Ectodermal cell (in vitro differentiated cells): Measurements from ENCODE around the gene CROCC2.

Experiments
- H3K27ac ChIP-seq: 2 replicates; pipeline ENCODE4 v1.7.0; 2013; ENCODE audit warnings: mild to moderate bottlenecking, low read depth, low read length; ENCODE audit not compliant: insufficient read depth, poor library complexity, severe bottlenecking
- H3K27me3 ChIP-seq: 2 replicates; pipeline ENCODE4 v1.7.0; 2013; ENCODE audit warnings: mild to moderate bottlenecking, low read length; ENCODE audit not compliant: insufficient read depth, control insufficient read depth, poor library complexity, severe bottlenecking
- H3K36me3 ChIP-seq: one replicate; pipeline ENCODE4 v1.7.0; 2013; ENCODE audit warnings: low read length; ENCODE audit not compliant: control insufficient read depth, insufficient read depth
- H3K4me1 ChIP-seq: one replicate; pipeline ENCODE4 v1.7.0; 2013; ENCODE audit warnings: low read length; ENCODE audit not compliant: control insufficient read depth, insufficient read depth
- H3K4me3 ChIP-seq: 2 replicates; pipeline ENCODE4 v1.7.0; 2013; ENCODE audit warnings: low read depth, low read length, control low read depth; ENCODE audit not compliant: insufficient read depth
- H3K9me3 ChIP-seq: 2 replicates; pipeline ENCODE4 v1.7.0; 2013; ENCODE audit warnings: mild to moderate bottlenecking, low read length, moderate library complexity; ENCODE audit not compliant: control insufficient read depth
- WGBS, 2 experiments: methylation state at CpG; one replicate each; pipeline ENCODE4 v1.1.7; 2013; ENCODE audit warnings: missing lambda C conversion rate in 2 of 2; 5-methylcytosine and 5-hydroxymethylcytosine counted together

The CROCC2 gene

DNA sequence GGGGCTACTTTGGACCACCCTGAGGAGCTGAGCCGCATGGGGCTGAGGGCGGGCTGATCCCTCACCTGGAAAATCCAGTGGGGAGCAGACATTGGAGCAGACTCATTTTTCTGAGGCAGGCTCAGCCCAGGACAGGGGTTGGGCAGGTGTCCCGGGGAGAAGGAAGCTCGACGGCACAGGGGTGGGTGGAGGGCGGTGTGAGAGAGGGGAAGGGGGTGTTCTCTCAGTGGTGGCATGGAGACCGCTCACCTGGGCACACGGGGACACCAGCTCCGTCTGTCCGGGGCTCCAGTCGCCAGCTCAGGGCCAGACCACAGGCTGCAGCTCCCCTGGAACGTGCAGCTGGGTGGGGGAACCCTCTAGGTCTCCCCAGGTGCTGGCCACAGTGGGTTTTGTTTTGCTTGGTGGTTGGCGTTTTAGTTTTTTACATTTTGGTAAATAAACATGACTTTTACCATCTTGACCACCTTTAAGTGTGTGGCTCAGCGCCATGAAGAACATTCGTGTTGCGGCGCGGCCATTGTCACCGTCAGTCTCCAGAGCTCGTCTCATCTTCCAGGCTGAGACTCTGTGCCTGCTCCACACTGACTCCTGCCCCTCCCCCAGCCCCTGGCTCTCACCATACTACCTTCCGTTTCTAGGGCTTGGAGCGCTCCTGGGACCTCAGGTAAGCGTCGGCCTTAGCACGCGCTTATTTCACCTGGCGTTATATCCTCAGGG lies 5.8 kb upstream of the CROCC2 start:
- WGBS, 2 experiments, result 92% methylated on average over 26 to 27 of the region's 27 CpGs
- Histone ChIP-seq H3K4me3 (no peak overlapping the region), H3K36me3 (no peaks in the 10 kb centered on the region), H3K27me3 (no peaks in the 10 kb centered on the region), H3K9me3 (no peaks in the 10 kb centered on the region), H3K27ac (no peak overlapping the region), H3K4me1 (no peaks in the 10 kb centered on the region)

DNA sequence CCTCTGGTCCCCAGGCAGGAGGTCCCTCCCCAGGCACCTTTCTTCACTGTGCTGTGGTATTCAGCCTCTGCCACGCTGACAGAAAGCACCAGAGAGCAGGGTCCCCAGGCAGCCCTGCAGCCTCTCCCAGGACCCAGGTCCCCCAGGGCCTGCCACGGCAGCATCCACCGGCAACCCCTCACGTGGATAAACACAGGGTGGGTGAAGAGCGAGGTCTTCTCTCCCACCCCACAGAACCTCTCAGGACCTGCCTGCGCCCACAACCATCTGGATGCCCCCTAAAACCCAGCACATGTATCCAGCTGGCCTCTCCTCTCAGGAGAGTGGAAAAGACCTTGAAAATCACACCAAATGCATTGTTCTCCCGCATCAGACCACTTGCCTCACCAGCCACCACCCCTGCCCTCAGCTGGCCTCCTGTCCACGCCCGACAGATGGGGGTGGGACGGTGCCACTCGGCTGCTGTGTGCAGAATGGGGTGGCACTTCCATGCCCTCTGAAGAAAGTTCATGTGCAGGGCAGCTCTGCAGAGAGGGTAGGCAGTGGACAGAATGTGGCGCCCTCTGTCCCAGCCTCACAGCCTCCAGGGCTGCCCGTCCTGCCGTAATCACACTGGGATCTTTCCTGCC lies 4.0 kb upstream of the CROCC2 start:
- H3K27ac ChIP-seq, result no peak overlapping the region
- H3K4me3 ChIP-seq, result no peak overlapping the region
- H3K36me3 ChIP-seq, result no peaks in the 10 kb centered on the region
- H3K9me3 ChIP-seq, result no peaks in the 10 kb centered on the region
- H3K4me1 ChIP-seq, result no peaks in the 10 kb centered on the region
- H3K27me3 ChIP-seq, result no peaks in the 10 kb centered on the region
- WGBS, 2 experiments, result 91 to 93% methylated on average over 14 of the region's 14 CpGs

DNA sequence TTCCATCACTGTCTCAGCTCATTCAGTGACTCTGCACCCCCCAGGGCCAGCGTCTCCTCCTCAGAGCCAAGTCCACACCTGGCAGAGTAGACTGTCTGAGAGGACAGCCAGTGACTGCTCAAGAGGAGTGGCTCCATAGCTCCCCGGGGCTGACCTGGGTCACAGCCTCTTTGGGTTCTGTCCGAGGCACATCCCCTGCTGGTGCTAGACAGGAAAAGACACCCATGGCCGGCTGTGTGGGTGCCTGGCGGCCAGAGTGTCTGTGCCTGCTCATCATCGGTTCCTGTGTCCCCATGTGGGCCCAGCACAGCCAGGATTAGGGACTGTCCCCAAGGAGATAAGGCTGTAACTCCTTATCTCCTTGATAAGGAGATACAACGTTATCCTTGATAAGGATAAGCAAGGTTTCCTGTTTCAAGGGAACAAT lies 3.5 kb upstream of the CROCC2 start:
- Histone ChIP-seq H3K4me1 (no peaks in the 10 kb centered on the region), H3K9me3 (no peaks in the 10 kb centered on the region), H3K27ac (no peak overlapping the region), H3K4me3 (no peak overlapping the region), H3K27me3 (no peaks in the 10 kb centered on the region), H3K36me3 (no peaks in the 10 kb centered on the region)
- 87 to 94% methylated on average over 7 of the region's 7 CpGs for WGBS, 2 experiments

DNA sequence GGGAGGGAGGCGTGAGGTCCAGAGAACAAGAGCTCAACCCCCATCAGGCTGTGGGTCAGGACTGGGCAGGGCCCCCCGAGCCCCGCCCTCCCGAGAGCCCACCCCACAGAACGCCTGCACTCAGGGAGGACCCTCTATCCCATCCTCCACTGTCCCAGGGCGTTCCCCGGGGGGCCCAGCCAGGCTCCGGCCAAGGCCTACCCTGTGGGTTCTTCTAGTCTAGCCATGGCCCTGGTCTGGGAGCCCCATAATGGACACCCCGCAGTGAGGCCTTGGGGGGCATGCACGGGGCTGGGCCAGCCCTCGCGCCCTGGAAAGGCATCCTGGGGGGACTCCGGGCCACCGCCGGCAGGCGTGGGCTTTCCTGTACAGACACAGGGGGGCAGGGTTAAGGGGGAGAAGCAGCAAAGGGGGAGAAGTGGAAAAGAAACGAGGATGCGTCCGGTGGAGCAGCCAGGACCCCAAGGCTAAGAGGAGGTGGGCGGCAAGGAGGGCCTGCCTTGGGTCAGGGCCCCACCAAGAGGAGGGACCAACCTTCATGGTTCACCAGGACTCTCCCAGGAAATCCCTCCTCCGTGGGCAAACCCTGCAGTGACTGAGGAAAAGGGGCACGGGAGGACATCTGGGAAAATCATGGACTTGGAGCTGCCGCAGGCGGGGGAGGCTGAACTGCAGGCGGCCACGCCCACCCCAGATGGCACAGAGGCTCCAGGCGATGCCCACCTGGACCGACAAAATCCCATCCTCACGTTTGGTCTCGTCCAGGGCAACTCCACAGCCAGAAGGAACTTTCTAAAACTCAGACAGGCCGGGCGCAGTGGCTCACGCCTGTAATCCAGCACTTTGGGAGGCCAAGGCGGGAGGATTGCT lies 2.7 kb upstream of the CROCC2 start:
- WGBS, 2 experiments, result 91 to 92% methylated on average over 34 of the region's 34 CpGs
- Histone ChIP-seq H3K4me3 (no peak overlapping the region), H3K36me3 (no peaks in the 10 kb centered on the region), H3K9me3 (no peaks in the 10 kb centered on the region), H3K27me3 (no peaks in the 10 kb centered on the region), H3K27ac (no peak overlapping the region), H3K4me1 (no peaks in the 10 kb centered on the region)

DNA sequence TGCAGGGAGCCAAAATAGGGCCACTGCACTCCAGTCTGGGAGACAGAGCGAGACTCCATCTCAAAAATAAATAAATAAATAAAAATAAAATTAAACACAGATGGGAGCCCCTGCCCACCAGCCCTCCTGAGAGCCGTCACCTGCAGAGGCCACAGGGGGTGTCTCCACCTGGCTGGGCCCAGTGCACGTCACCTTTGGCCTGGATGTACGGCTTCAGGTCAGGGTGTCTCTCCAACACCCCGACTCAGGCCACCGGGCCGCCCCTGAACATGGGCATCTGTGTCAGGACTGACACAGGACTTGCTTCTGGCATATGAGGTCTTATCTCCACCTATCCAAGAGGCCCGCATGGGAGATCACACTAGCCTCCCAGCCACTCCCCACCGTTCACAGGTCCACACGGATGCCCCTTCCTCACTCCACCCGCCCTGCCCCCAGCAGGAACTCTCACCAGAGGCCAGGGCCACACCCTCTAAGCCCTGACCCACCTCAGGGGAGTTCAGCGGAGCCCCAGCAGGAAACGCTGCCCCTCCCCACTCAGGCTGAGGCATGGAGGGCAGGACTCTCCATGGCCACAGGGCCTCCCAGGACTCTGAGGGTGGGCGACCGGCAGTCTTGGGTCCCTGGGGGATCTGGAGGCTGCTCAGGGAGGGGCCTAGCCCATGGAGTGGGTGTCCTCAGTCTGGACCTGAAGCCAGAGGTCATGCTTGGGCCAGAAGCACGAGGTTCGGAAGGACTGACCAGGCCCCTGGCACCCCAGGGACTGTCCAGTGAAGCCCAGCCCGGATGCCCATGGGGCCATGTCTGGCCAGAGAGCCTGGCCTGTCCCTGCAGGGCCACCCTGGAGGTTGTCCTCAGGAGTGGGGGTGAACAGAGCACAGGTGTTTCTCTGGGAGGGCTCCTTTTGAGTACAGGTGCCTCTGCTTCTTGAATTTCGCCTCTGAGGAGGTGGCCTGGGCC lies 1.6 kb upstream of the CROCC2 start:
- H3K4me3 ChIP-seq, result no peak overlapping the region
- H3K9me3 ChIP-seq, result no peaks in the 10 kb centered on the region
- WGBS, 2 experiments, result 90 to 91% methylated on average over 19 of the region's 19 CpGs
- H3K36me3 ChIP-seq, result no peaks in the 10 kb centered on the region
- no peaks in the 10 kb centered on the region for H3K27me3 ChIP-seq
- H3K4me1 ChIP-seq, result no peaks in the 10 kb centered on the region
- no peak overlapping the region for H3K27ac ChIP-seq

DNA sequence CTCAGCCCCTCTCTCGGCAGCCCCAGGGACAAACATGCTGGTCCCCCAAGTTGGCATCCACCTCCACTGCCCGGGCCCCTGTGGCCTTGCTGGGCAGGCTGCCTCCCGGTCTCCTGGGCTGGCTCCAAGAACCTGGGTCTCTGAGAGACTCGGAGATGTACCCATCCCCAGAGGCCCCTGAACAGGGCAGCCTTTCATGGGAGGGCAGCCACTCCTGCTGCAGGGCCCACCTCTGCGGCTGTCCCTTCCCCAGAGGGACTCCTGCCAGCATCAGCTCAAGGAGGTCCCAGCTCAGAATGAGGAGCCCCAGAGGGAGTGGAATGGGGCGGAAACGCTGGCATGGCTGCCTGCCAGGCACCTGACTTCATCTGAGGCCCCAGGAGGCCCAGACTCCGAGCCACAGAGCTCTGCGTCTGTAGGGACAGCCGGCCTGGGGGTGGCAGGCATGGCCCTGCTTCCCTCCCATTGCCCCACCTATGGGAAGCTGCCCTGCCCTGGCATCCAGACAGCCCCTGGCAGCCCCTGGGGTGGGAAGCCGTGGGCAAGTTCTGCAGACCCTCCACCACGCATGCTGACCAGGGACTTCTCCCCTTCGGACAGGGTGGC lies 857 bp upstream of the CROCC2 start:
- Histone ChIP-seq H3K36me3 (no peaks in the 10 kb centered on the region), H3K27me3 (no peaks in the 10 kb centered on the region), H3K27ac (no peak overlapping the region), H3K4me1 (no peaks in the 10 kb centered on the region), H3K9me3 (no peaks in the 10 kb centered on the region), H3K4me3 (no peak overlapping the region)
- 91 to 92% methylated on average over 13 of the region's 13 CpGs for WGBS, 2 experiments

DNA sequence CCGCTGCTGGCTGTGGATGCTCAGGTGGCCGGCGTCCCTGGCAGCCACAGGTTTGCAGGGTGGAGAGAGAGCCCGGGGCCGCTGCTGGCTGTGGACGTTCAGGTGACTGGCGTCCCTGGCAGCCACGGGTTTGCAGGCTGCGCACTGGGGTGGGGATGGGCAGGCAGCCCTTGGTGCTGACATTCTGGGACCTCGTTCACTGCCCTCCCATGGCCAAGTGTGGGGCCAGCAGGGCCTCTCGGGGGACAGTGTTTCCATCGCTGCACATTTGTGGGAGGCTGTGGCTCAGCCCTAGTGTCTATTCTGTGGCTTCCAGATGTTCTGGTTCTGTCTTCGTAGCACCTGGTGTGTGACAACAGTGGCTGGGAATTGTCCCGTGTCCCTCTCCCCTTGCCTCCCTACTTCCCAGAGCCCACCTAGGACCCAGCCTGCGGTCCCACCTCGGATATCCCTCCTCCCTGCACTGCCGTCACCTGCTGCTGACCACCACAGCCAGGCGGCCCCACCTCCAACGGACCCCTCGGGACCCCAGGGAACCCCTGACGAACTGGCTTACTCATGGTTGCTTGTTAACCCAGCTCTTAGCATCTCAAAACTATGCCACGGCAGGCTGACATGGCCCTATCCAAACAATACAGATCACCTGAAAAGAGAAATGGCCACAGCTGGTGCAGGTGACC lies 915 bp downstream of the CROCC2 start:
- WGBS, 2 experiments, result 88% methylated on average over 22 of the region's 22 CpGs
- H3K27me3 ChIP-seq, result no peaks in the 10 kb centered on the region
- no peaks in the 10 kb centered on the region for H3K9me3 ChIP-seq
- H3K4me3 ChIP-seq, result no peak overlapping the region
- no peak overlapping the region for H3K27ac ChIP-seq
- no peaks in the 10 kb centered on the region for H3K4me1 ChIP-seq
- H3K36me3 ChIP-seq, result no peaks in the 10 kb centered on the region

DNA sequence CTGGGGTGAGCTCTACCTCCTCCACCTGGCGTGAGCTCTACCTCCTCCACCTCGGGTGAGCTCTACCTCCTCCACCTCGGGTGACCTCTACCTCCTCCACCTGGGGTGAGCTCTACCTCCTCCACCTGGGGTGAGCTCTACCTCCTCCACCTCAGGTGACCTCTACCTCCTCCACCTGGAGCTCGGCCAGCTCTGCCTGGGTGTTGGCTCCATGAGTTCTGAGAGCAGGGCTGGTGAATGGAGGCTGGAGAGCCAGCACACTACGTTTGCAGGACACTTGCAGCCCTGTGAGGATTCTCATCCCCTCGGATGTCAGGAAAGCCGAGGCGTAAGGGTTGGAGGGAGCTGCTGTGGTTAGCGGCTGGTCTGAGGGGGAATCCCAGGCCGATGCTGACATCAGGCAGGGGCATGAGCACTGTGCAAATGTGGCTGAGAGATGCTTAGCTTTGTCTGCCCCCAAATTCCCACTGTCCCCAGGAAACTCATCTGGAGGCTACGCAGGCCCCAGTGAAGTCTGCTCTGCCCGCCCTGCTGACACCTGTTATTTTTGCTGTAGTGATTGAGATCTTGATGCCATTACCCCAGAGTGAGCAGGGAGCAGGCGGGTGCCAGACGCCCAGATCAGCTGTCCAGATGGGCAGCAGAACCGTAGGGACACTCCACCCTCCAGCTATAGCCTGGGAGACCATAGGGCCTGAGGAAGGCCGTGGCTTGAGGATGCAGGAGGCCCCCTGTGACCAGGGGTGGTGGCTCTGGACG lies 3.3 kb downstream of the CROCC2 start:
- no peaks in the 10 kb centered on the region for H3K4me1 ChIP-seq
- no peaks in the 10 kb centered on the region for H3K36me3 ChIP-seq
- WGBS, 2 experiments, result 90 to 91% methylated on average over 17 of the region's 17 CpGs
- no peak overlapping the region for H3K27ac ChIP-seq
- H3K4me3 ChIP-seq, result no peak overlapping the region
- no peaks in the 10 kb centered on the region for H3K9me3 ChIP-seq
- H3K27me3 ChIP-seq, result no peaks in the 10 kb centered on the region
